ENCODE measurements around the gene NOM1. TPM values are rescaled to one million over a fixed set of nuclear protein-coding genes. Genes with fewer than 3 reads are reported as not detected.
"Not testable (repeated sequence)": the region's sequence is repeated elsewhere in the genome, so short reads cannot be mapped to it uniquely, and the experiment has no call there.

NOM1 gene
- total RNA-seq, 2 experiments from 2014 or later, result 25.5 to 27.6 TPM

DNA sequence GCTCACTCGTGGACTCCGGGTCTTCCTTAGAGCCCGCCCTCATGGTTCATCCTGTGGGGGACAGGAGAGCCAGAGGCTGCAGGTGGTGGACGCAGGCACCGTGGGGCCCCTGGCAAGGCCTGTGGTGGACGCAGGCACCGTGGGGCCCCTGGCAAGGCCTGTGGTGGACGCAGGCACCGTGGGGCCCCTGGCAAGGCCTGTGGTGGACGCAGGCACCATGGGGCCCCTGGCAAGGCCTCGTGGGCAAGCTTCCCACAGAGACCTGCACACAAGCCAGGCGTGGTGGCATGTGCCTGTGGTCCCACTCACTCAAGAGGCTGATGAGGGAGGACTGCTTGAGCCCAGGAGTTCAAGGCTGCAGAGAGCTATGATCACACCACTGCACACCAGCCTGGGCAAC lies 23.7 kb upstream of the NOM1 start:
- peaks cover 40% of the 10 kb centered on the region for H3K4me1 ChIP-seq (ENCODE audit: insufficient read depth, low read length)
- H3K9me3 ChIP-seq (ENCODE audit: control insufficient read depth in 1 of 2, insufficient read depth in 1 of 2, low read length in 2 of 2); H3K36me3 Mint-ChIP-seq (ENCODE audit: low read depth); POLR2A ChIA-PET; DNase-seq; intact Hi-C loops (cut with DNase I, micrococcal nuclease); H3K27me3 Mint-ChIP-seq; H3K27ac Mint-ChIP-seq; H3K4me3 Mint-ChIP-seq; ATAC-seq (ENCODE audit: poor library complexity); H3K4me3 ChIP-seq (ENCODE audit: low read length); H3K36me3 ChIP-seq (ENCODE audit: insufficient read depth, low read length); H3K27ac ChIP-seq (ENCODE audit: low read depth in 1 of 2, low read length in 2 of 2); H3K9me3 Mint-ChIP-seq; H3K27me3 ChIP-seq (ENCODE audit: control insufficient read depth in 1 of 2, insufficient read depth in 2 of 2, low read length in 2 of 2): not testable (repeated sequence)
- CTCF ChIA-PET, result interaction anchor here (3.3 kb wide), 1 partner anchor 24 kb away, joined by 19 read pairs; the partner anchor contains the start of gene NOM1
- H3K4me1 Mint-ChIP-seq (ENCODE audit: low read depth), result peaks cover 35% of the 10 kb centered on the region

- no peak overlapping the region for H3K4me3 ChIP-seq (ENCODE audit: low read length)
- intact Hi-C loops (cut with DNase I, micrococcal nuclease), result no loop called here
- no peaks in the 10 kb centered on the region for H3K9me3 ChIP-seq (ENCODE audit: control insufficient read depth in 1 of 2, insufficient read depth in 1 of 2, low read length in 2 of 2)
- Mint-ChIP-seq H3K27ac (no peak overlapping the region), H3K27me3 (no peaks in the 10 kb centered on the region), H3K4me1 (ENCODE audit: low read depth) (peaks cover 23% of the 10 kb centered on the region), H3K9me3 (no peaks in the 10 kb centered on the region), H3K36me3 (ENCODE audit: low read depth) (peaks cover 3% of the 10 kb centered on the region), H3K4me3 (no peak overlapping the region)
- no peak overlapping the region for H3K27ac ChIP-seq (ENCODE audit: low read depth in 1 of 2, low read length in 2 of 2)
- DNase-seq, result no peak
- TF ChIP-seq CTCF (IDR thresholded peaks at IDR 0.05), result no peak
- no peaks in the 10 kb centered on the region for H3K36me3 ChIP-seq (ENCODE audit: insufficient read depth, low read length)
- ATAC-seq (ENCODE audit: poor library complexity), result no peak
- H3K27me3 ChIP-seq (ENCODE audit: control insufficient read depth in 1 of 2, insufficient read depth in 2 of 2, low read length in 2 of 2), result no peaks in the 10 kb centered on the region
- ChIA-PET POLR2A (no interaction called here), CTCF (interaction anchor here (3.3 kb wide), 1 partner anchor 22 kb away, joined by 19 read pairs; the partner anchor contains the start of gene NOM1)
- peaks cover 21% of the 10 kb centered on the region for H3K4me1 ChIP-seq (ENCODE audit: insufficient read depth, low read length)
These were observed 21.7 kb upstream of the NOM1 start for GRCh38 chr7:156927571-156928405.

DNA sequence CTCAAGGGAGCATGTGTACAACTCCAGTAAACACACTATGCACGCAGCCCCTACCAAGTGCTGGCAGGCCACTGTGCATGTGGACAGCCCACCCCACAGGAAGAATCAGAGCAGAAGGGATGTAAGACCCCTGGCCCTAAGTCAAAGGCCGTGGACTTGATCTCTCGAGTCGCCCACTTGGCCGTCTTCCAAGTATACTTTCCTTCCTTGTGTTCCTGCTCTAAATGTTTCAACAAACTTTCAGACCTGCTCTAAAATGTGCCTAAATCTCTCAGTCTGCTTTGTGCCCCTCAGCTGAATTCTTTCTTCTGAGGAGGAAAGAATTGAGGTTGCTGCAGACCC lies 21.1 kb upstream of the NOM1 start:
- H3K4me3 ChIP-seq (ENCODE audit: low read length), result no peak overlapping the region
- Mint-ChIP-seq H3K4me1 (ENCODE audit: low read depth) (peaks cover 18% of the 10 kb centered on the region), H3K36me3 (ENCODE audit: low read depth) (no peaks in the 10 kb centered on the region), H3K4me3 (no peak overlapping the region), H3K27ac (no peak overlapping the region), H3K9me3 (no peaks in the 10 kb centered on the region), H3K27me3 (no peaks in the 10 kb centered on the region)
- TF ChIP-seq CTCF (IDR thresholded peaks at IDR 0.05), result no peak
- H3K27me3 ChIP-seq (ENCODE audit: control insufficient read depth in 1 of 2, insufficient read depth in 2 of 2, low read length in 2 of 2), result no peaks in the 10 kb centered on the region
- H3K36me3 ChIP-seq (ENCODE audit: insufficient read depth, low read length), result no peaks in the 10 kb centered on the region
- H3K9me3 ChIP-seq (ENCODE audit: control insufficient read depth in 1 of 2, insufficient read depth in 1 of 2, low read length in 2 of 2), result no peaks in the 10 kb centered on the region
- DNase-seq (no peak), ATAC-seq (ENCODE audit: poor library complexity) (no peak)
- H3K27ac ChIP-seq (ENCODE audit: low read depth in 1 of 2, low read length in 2 of 2), result no peak overlapping the region
- ChIA-PET CTCF (interaction anchor here (3.3 kb wide), 1 partner anchor 21 kb away, joined by 19 read pairs; the partner anchor contains the start of gene NOM1), POLR2A (no interaction called here)
- intact Hi-C loops (cut with DNase I, micrococcal nuclease), result no loop called here
- H3K4me1 ChIP-seq (ENCODE audit: insufficient read depth, low read length), result peaks cover 15% of the 10 kb centered on the region
